T47D (cell line): Measurements from ENCODE around the gene CCPG1.
A peak's percentile ranks its signal among the peaks of the same experiment; 100 is the strongest.
"Not testable (repeated sequence)": the region's sequence is repeated elsewhere in the genome, so short reads cannot be mapped to it uniquely, and the experiment has no call there.

Source experiments
- DNase-seq, 2 experiments: peaks; one replicate each; pipeline versions ENCODE4 v3.0.0 to v3.0.0-alpha.2; 2011 to 2012; ENCODE audit warnings: low read depth in 1 of 2, low spot score in 1 of 2
- JUND ChIP-seq: IDR thresholded peaks from 2 replicates; pipeline ENCODE4 v1.6.1; 2012; ENCODE audit warnings: low read depth
- in situ Hi-C: cut with HindIII; loops from 2 replicates; pipeline ENCODE4 v1.10.0; 2016; ENCODE audit warnings: low sequenced_read_pairs, low pct_unique_long_range_greater_than_20kb

Gene CCPG1, protein sequence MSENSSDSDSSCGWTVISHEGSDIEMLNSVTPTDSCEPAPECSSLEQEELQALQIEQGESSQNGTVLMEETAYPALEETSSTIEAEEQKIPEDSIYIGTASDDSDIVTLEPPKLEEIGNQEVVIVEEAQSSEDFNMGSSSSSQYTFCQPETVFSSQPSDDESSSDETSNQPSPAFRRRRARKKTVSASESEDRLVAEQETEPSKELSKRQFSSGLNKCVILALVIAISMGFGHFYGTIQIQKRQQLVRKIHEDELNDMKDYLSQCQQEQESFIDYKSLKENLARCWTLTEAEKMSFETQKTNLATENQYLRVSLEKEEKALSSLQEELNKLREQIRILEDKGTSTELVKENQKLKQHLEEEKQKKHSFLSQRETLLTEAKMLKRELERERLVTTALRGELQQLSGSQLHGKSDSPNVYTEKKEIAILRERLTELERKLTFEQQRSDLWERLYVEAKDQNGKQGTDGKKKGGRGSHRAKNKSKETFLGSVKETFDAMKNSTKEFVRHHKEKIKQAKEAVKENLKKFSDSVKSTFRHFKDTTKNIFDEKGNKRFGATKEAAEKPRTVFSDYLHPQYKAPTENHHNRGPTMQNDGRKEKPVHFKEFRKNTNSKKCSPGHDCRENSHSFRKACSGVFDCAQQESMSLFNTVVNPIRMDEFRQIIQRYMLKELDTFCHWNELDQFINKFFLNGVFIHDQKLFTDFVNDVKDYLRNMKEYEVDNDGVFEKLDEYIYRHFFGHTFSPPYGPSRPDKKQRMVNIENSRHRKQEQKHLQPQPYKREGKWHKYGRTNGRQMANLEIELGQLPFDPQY

DNA sequence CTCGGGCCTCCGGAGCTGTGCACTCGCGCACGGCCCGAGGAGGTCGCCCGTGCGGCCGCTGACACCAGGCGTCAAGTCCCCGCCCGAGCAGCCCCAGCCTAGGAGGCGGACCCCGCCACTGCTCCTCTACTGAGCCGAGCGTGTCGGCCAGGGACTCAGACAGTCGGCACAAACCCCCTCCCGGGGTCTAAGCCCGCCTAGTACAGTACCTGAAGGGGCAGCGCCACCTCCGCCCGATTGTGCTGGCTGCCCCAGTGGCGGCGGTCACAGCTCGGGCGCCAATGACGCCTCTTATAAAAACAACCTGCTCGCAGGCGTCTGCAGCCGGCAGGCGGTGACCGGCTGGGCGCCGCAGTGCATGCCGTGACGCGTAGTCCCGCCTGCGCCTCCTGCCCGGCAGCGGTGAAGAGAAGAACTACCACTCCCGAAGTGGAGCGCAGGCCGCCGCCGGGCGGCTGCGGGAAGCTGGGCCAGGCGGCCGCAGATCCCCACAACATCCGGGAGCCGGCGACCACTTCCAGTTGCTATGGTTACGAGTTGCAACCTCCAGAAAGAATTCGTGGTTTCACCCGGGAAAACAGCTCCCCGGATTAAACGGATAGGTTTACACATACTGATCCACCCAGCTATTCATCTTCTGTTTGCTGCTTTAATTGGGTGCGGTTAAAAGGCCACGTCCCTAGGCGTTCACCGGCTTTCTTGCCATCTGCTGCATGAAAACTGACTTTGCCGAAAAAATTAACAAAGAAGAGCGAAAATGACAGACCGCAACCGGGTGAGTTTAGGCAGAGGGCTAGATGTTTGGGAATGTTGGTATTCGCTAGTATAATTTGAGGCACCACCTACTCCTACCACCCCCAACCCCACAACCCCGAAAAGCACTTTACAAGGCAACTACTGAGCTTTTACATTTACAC lies at the start of gene CCPG1, which contains the start of gene PIERCE2:
Gene CCPG1, minus strand, starts transcription at position 348 of the 917 bp plus-strand sequence. CDS start 18,935 bp downstream, outside the sequence.
Gene PIERCE2, plus strand, starts transcription at position 484 of the 917 bp plus-strand sequence. Its CDS starts 274 bp downstream, at position 758.
- DNase-seq: peak; percentile 86 to 95
- no peak for TF ChIP-seq JUND
- in situ Hi-C loops: no loop called here

DNA sequence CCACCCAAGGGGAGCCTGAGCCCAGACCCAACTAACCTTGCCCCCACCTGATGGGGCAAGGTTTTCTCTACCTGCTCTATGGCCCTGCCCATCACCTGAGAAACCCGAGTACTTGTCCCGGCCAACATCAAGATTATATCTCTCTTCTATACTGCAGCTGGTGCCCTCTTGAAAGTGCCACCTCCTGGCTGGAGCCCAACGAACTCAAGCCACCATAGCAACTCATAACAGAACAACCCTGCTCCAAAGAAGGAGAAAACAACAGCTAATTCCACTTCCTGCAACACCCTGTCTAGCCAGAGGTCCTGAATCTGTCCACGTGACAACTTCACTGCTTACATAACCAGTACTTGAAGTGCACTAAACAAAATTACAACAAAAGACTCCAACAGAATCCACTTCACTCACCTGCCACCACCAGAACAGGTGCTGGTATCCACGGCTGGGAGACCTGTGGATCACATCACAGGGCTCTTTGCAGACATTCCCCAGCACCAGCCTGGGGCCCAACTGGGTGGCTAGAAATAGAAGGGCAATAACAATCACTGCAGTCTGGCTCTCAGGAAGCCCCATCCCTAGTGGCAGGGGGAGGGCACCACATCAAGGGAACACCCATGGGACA lies 49.4 kb upstream of the CCPG1 start:
- in situ Hi-C loops: no loop called here
- TF ChIP-seq JUND: no peak
- DNase-seq: peak in 1 of 2 experiments; percentile 11

DNA sequence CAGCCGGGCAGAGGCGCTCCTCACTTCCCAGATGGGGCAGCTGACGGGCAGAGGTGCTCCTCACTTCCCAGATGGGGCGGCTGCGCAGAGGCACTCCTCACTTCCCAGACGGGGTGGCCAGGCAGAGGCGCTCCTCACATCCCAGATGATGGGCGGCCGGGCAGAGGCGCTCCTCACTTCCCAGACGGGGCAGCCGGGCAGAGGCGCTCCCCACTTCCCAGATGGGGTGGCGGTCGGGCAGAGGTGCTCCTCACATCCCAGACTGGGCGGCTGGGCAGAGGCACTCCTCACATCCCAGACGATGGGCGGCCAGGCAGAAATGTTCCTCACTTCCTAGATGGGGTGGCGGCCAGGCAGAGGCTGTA lies 38.9 kb upstream of the CCPG1 start:
- DNase-seq, in situ Hi-C loops: not testable (repeated sequence)

DNA sequence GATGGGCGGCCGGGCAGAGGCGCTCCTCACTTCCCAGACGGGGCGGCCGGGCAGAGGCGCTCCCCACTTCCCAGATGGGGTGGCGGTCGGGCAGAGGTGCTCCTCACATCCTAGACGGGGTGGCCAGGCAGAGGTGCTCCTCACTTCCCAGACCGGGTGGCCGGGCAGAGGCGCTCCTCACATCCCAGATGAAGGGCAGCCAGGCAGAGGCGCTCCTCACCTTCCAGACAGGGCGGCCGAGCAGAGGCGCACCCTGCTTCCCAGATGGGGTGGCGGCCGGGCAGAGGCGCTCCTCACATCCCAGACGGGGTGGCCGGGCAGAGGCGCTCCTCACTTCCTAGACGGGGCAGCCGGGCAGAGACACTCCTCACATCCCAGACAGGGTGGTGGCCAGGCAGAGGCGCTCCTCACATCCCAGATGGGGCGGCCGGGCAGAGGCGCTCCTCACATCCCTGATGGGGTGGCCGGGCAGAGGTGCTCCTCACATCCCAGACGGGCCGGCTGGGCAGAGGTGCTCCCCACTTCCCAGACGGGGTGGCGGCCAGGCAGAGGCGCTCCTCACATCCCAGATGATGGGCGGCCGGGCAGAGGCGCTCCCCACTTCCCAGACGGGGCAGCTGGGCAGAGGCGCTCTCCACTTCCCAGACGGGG lies 38.3 kb upstream of the CCPG1 start:
- in situ Hi-C loops, DNase-seq: not testable (repeated sequence)

DNA sequence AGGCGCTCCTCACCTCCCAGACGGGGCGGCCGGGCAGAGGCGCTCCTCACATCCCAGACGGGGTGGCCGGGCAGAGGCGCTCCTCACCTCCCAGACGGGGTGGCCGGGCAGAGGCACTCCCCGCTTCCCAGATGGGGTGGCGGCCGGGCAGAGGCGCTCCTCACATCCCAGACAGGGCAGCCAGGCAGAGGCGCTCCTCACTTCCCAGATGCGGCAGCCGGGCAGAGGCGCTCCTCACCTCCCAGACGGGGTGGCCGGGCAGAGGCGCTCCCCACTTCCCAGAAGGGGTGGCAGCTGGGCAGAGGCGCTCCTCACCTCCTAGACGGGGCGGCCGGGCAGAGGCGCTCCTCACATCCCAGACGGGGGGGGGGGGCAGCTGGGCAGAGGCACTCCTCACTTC lies 37.8 kb upstream of the CCPG1 start:
- not testable (repeated sequence) for DNase-seq

DNA sequence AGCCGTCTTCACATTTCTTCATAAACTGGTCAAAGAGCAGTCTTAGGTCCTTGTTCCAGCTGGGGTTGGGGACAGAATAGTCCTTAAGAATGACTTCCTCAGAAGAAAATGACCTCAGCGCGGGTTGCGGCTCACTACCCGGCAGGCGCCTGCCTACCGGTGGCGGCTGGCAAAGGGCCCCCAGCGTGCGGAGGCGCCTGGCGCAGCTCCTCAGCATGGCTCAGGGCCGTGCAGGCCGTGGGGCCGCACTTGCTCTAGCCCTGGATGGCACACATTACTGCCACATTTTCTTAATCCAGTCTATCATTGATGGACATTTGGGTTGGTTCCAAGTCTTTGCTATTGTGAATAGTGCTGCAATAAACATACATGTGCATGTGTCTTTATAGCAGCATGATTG lies 35.0 kb upstream of the CCPG1 start:
- in situ Hi-C loops, DNase-seq: not testable (repeated sequence)

More for the DNA sequence above, 37.8 kb upstream of the CCPG1 start:
- in situ Hi-C loops: not testable (repeated sequence)

DNA sequence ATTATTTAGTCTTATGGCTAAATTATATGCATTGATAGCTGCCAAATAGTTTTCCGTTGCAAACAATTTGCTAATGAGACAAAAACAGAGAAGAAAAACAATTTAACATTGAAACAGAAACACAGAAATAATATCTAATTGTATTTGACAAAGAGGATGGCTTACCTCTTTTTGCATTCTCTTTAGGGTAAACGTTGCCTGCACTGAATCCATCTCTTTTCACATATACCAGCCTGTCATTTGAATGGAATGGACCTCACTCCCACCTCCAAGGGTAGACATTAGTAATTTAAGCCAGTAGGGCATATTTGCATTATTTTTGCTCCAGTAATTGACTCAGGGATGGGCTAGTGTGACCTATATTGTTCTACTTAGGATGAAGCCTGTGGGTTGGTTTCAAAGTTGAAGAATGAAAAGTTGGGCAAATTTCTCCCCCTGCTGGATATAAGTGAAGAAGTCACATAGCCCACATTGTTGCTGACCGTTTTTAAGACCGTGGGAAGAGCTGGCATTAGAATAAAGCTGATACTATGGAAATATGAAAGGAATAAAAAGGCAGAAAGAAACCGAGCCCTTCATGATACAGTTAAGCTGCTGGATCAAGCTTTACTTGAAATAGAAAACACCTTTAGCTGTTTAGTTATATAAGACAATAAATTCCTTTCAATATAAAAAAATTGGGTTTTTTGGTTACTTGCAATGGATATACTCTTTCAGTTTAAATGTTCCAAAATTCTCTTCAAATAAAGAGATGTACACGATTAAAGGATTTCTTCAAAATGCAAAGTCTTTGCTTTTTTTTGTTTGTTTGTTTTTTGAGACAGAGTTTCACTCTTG lies 27.0 kb upstream of the CCPG1 start:
- in situ Hi-C loops: no loop called here
- peak; percentile 41 to 71 for DNase-seq
- no peak for TF ChIP-seq JUND

DNA sequence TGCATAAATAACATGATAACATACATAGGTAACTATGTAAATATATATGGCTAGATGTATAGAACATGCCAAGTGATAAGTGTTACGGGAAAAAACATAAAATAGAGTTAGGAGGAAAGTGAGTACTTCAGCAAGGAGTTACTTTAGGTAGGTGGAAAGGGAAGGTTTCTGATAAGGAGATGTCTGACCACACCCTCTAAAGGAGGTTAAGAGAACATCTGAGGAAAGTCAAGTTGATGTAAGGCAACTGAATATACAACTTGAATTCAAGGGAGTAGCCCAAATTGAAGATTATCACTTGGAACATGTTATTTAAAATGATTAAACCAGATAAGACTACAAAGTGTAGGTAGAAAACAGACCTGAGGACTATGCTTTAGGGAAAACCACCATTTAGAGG lies 13.9 kb upstream of the CCPG1 start:
- in situ Hi-C loops: no loop called here
- DNase-seq: no peak
- no peak for TF ChIP-seq JUND

DNA sequence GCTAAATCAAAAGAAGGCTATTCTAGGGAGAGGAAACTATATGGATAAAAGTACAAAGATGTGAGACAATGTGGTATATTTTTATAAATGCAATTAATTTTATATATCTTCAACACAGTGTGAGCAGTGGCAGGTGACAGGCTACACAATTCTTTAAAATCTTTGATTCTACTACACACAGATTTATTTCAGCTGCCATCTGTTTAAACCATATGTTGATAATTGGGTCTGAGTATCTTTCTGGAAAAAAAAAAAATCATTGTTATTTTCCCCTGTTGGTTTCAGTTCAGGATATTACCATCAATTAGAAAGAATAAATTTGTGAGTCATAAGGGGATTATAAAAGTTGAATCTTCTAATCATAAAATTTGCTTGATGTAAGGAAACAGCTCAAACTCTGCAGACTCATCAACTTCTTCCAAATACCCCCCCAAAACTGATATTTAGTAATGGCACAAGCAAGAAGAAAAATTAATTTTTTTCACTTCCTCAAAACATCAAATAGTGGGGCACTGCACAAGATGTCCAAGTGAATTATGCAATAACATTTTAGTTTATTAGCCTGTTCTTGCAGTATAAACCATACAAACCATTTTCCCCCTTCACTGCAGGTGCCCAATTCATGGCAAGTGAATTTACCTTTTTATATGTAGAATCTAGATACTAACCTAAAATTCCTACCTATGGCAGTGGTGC lies 12.2 kb upstream of the CCPG1 start:
- TF ChIP-seq JUND: no peak
- DNase-seq: no peak
- in situ Hi-C loops: no loop called here

DNA sequence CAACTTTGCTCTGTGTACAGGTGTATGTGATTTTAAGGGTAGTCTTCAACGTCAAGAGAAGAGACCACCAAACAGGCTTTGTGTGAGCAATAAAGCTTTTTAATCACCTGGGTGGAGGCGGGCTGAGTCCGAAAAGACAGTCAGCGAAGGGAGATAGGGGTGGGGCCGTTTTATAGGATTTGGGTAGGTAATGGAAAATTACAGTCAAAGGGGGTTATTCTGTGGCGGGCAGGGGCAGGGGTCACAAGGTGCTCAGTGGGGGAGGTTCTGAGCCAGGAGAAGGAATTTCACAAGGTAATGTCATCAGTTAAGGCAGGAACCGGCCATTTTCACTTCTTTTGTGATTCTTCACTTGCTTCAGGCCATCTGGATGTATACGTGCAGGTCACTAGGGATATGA lies 9.5 kb upstream of the CCPG1 start:
- in situ Hi-C loops, DNase-seq: not testable (repeated sequence)

DNA sequence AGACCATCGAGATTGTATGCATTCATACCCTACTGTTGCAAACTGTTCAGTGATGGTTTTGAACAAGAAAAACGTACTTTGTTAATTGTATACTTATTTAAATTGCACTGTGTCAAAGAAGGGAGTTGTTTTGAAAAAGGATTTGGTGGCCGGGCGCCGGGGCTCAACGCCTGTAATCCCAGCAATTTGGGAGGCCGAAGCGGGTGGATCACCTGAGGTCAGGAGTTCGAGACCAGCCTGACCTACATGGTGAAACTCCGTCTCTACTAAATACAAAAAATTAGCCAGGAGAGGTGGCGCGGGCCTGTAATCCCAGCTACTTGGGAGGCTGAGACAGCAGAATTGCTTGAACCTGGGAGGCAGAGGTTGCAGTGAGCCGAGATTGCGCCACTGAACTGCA lies 817 bp upstream of the CCPG1 start:
- not testable (repeated sequence) for DNase-seq

More for the DNA sequence above, 817 bp upstream of the CCPG1 start:
- in situ Hi-C loops: not testable (repeated sequence)
